Activated effector memory CD4-positive, alpha-beta T cell treated with Interleukin-2 at 50 U/mL for 16 hours (primary cell): ENCODE measurements around the gene ANKRD40.
"Not testable (repeated sequence)": the region's sequence is repeated elsewhere in the genome, so short reads cannot be mapped to it uniquely, and the experiment has no call there.

Experiments
- DNase-seq: peaks from one replicate; pipeline ENCODE4 v3.0.0-alpha.2; 2020

Gene ANKRD40

GRCh38 chr17:50710650-50711049 lies 2.9 kb upstream of the ANKRD40 start:
- DNase-seq = no peak

GRCh38 chr17:50710025-50710424 lies 2.3 kb upstream of the ANKRD40 start:
- no peak for DNase-seq

- not testable (repeated sequence) for DNase-seq
Observed at GRCh38 chr17:50709053-50709452, 1.3 kb upstream of the ANKRD40 start.

- no peak for DNase-seq
Observed at GRCh38 chr17:50708050-50709000, 611 bp upstream of the ANKRD40 start.

GRCh38 chr17:50703162-50703561 lies 4.6 kb downstream of the ANKRD40 start:
- no peak for DNase-seq

- no peak for DNase-seq
Observed at GRCh38 chr17:50699410-50699809, 8.3 kb downstream of the ANKRD40 start.

GRCh38 chr17:50697663-50698272 lies 9.9 kb downstream of the ANKRD40 start:
- no peak for DNase-seq

- DNase-seq = no peak
Observed at GRCh38 chr17:50697062-50697461, 10.7 kb downstream of the ANKRD40 start.

- no peak for DNase-seq
Observed at GRCh38 chr17:50696365-50696879, 11.3 kb downstream of the ANKRD40 start.

GRCh38 chr17:50693036-50693682 lies 14.6 kb downstream of the ANKRD40 start:
- no peak for DNase-seq

GRCh38 chr17:50692448-50693035 lies 15.2 kb downstream of the ANKRD40 start:
- no peak for DNase-seq

GRCh38 chr17:50691550-50692447 lies 15.9 kb downstream of the ANKRD40 start:
- no peak for DNase-seq

- no peak for DNase-seq
Observed at GRCh38 chr17:50690887-50691549, 16.7 kb downstream of the ANKRD40 start.

- no peak for DNase-seq
Observed at GRCh38 chr17:50689956-50690886, 17.5 kb downstream of the ANKRD40 start.

- DNase-seq = no peak
Observed at GRCh38 chr17:50689251-50689650, 18.5 kb downstream of the ANKRD40 start.

GRCh38 chr17:50688245-50688644 lies 19.5 kb downstream of the ANKRD40 start:
- DNase-seq = no peak

GRCh38 chr17:50687200-50688066 lies 20.3 kb downstream of the ANKRD40 start:
- DNase-seq = no peak

GRCh38 chr17:50686494-50687199 lies 21.1 kb downstream of the ANKRD40 start:
- no peak for DNase-seq
